Stimulated activated naive CD4-positive, alpha-beta T cell treated with Interleukin-2 at 50 U/mL for 16 hours (primary cell): ENCODE measurements around the gene TFAM.
"Not testable (repeated sequence)": the region's sequence is repeated elsewhere in the genome, so short reads cannot be mapped to it uniquely, and the experiment has no call there.

Experiments used
- DNase-seq: peaks from one replicate; lab custom pipeline; 2025; lab: John Stamatoyannopoulos, UW

The TFAM gene

GRCh38 chr10:58372607-58373441 lies 12.4 kb upstream of the TFAM start:
- DNase-seq = no peak

- DNase-seq = no peak
These were observed 11.8 kb upstream of the TFAM start for GRCh38 chr10:58373442-58373827.

GRCh38 chr10:58382489-58382995 lies 2.7 kb upstream of the TFAM start:
- DNase-seq = no peak

GRCh38 chr10:58384095-58384494 lies 1.1 kb upstream of the TFAM start:
- DNase-seq = no peak

GRCh38 chr10:58384544-58384998 lies 639 bp upstream of the TFAM start:
- DNase-seq = no peak

GRCh38 chr10:58385784-58386112 lies 538 bp downstream of the TFAM start:
- peak; percentile 6 for DNase-seq

GRCh38 chr10:58389024-58389423 lies 3.8 kb downstream of the TFAM start:
- no peak for DNase-seq

- no peak for DNase-seq
These were observed 8.1 kb downstream of the TFAM start for GRCh38 chr10:58393317-58393716.

GRCh38 chr10:58394471-58394870 lies 9.3 kb downstream of the TFAM start:
- DNase-seq = no peak

GRCh38 chr10:58396057-58396456 lies 10.8 kb downstream of the TFAM start:
- no peak for DNase-seq

GRCh38 chr10:58397830-58398229 lies 12.6 kb downstream of the TFAM start:
- DNase-seq = no peak

GRCh38 chr10:58399410-58399809 lies 14.2 kb downstream of the TFAM start:
- no peak for DNase-seq

- DNase-seq = no peak
These were observed 15.4 kb downstream of the TFAM start for GRCh38 chr10:58400609-58401008.

- no peak for DNase-seq
These were observed 18.8 kb downstream of the TFAM start for GRCh38 chr10:58404001-58404400.

GRCh38 chr10:58409956-58410610 lies 24.9 kb downstream of the TFAM start:
- DNase-seq = no peak

GRCh38 chr10:58412502-58412961 lies 27.3 kb downstream of the TFAM start:
- DNase-seq = no peak

- no peak for DNase-seq
These were observed 29.2 kb downstream of the TFAM start for GRCh38 chr10:58414270-58415041.

- no peak for DNase-seq
These were observed 30.5 kb downstream of the TFAM start for GRCh38 chr10:58415757-58416156.

- not testable (repeated sequence) for DNase-seq
These were observed 32.7 kb downstream of the TFAM start for GRCh38 chr10:58417902-58418301.

- no peak for DNase-seq
These were observed 39.0 kb downstream of the TFAM start for GRCh38 chr10:58424176-58424575.

GRCh38 chr10:58428436-58428835 lies 43.2 kb downstream of the TFAM start:
- not testable (repeated sequence) for DNase-seq

- DNase-seq = no peak
These were observed 46.7 kb downstream of the TFAM start for GRCh38 chr10:58431903-58432302.
